LNCaP clone FGC (cell line): Measurements from ENCODE around the gene BRI3BP.

Source experiments
- DNase-seq: peaks from one replicate; pipeline ENCODE4 v3.0.0-alpha.2; 2011; ENCODE audit warnings: low read depth
- H3K4me3 ChIP-seq: 2 replicates; pipeline ENCODE4 v1.5.1; 2011; ENCODE audit warnings: mild to moderate bottlenecking, low read depth, low read length, control low read depth
- CTCF ChIP-seq: IDR thresholded peaks from 2 replicates; pipeline ENCODE4 v1.5.1; 2012; ENCODE audit warnings: mild to moderate bottlenecking; ENCODE audit not compliant: control insufficient read depth, insufficient read depth; ENCODE audit errors: extremely low read depth

BRI3BP gene

GRCh38 chr12:124993626-124994436 is at the start of gene BRI3BP:
TSS of gene BRI3BP (plus strand) at chr12:124993645. CDS start at chr12:124993791, 146 bp downstream.
- no peak for TF ChIP-seq CTCF
- peak within 1 kb of the TSS; percentile 79 for H3K4me3 ChIP-seq
- DNase-seq, result no peak

GRCh38 chr12:124946447-124946793 is 47.0 kb upstream of the BRI3BP start:
- no peak overlapping the region for H3K4me3 ChIP-seq

GRCh38 chr12:124947013-124947412 is 46.4 kb upstream of the BRI3BP start:
- TF ChIP-seq CTCF, result no peak
- H3K4me3 ChIP-seq, result no peak overlapping the region
- DNase-seq, result no peak

More at GRCh38 chr12:124946447-124946793, 47.0 kb upstream of the BRI3BP start:
- TF ChIP-seq CTCF, result no peak
- no peak for DNase-seq

- no peak for TF ChIP-seq CTCF
- no peak overlapping the region for H3K4me3 ChIP-seq
- no peak for DNase-seq
Observed at GRCh38 chr12:124947561-124948398, 45.7 kb upstream of the BRI3BP start.

- DNase-seq, result no peak
- TF ChIP-seq CTCF, result no peak
- no peak overlapping the region for H3K4me3 ChIP-seq
Observed at GRCh38 chr12:124949066-124949465, 44.4 kb upstream of the BRI3BP start.

GRCh38 chr12:124949779-124950728 is 43.4 kb upstream of the BRI3BP start:
- DNase-seq, result no peak
- no peak for TF ChIP-seq CTCF
- H3K4me3 ChIP-seq, result no peak overlapping the region
